GM12878 (cell line): ENCODE data around the gene TFCP2. TPM values are rescaled to one million over a fixed set of nuclear protein-coding genes. Genes with fewer than 3 reads are reported as not detected.

ENCODE experiments used
- CREB1 ChIP-seq: IDR thresholded peaks from 2 replicates; pipeline ENCODE4 v1.6.1; 2012; ENCODE audit warnings: low read depth, mild to moderate bottlenecking, inconsistent platforms
- EP300 ChIP-seq, 2 experiments: fragments of 150-350 bp in 1 of 2; IDR thresholded peaks; 2 replicates each; pipeline ENCODE4 v1.6.1; 2011 to 2012; ENCODE audit warnings: low read depth in 2 of 2, low read length in 2 of 2, borderline replicate concordance in 1 of 2, improper control_type of control experiment in 1 of 2, inconsistent platforms in 1 of 2; ENCODE audit not compliant: control insufficient read depth in 1 of 2
- KDM1A ChIP-seq: fragments of 200-600 bp; sonication (generic); IDR thresholded peaks from 2 replicates; pipeline ENCODE4 v1.6.1; 2016; ENCODE audit warnings: borderline replicate concordance
- NBN ChIP-seq: fragments of 450-650 bp; IDR thresholded peaks from 2 replicates; pipeline ENCODE4 v1.6.1; 2016
- NR2C2 ChIP-seq: IDR thresholded peaks from 2 replicates; pipeline ENCODE4 v1.6.1; 2011; ENCODE audit warnings: borderline replicate concordance, low read depth; ENCODE audit not compliant: control insufficient read depth, insufficient read length
- NR2F1 ChIP-seq: fragments of 450-650 bp; conservative IDR thresholded peaks from 2 replicates; pipeline ENCODE4 v1.6.1; 2017; ENCODE audit warnings: mild to moderate bottlenecking
- RCOR1 ChIP-seq: conservative IDR thresholded peaks from 2 replicates; pipeline ENCODE4 v1.6.1; 2012; ENCODE audit warnings: low read depth, low read length, improper control_type of control experiment
- SIN3A ChIP-seq: IDR thresholded peaks from 2 replicates; pipeline ENCODE4 v1.6.1; 2012; ENCODE audit warnings: low read depth, low read length, improper control_type of control experiment
- SIX5 ChIP-seq: IDR thresholded peaks from 2 replicates; pipeline ENCODE4 v1.6.1; 2011; ENCODE audit warnings: mild to moderate bottlenecking, low read depth, low read length, moderate library complexity; ENCODE audit not compliant: severe bottlenecking
- SUZ12 ChIP-seq: fragments of 200-600 bp; sonication (generic); IDR thresholded peaks from one replicate; pipeline ENCODE4 v1.6.1; 2018; ENCODE audit warnings: antibody characterized with exemption, mild to moderate bottlenecking; ENCODE audit not compliant: unreplicated experiment
- TCF7 ChIP-seq: IDR thresholded peaks from 2 replicates; pipeline ENCODE4 v1.6.1; 2014; ENCODE audit warnings: antibody characterized with exemption, borderline replicate concordance
- YY1 ChIP-seq: IDR thresholded peaks from 2 replicates; pipeline ENCODE4 v1.6.1; 2011; ENCODE audit warnings: low read depth, mild to moderate bottlenecking, low read length
- ZNF622 ChIP-seq: fragments of 450-650 bp; IDR thresholded peaks from 2 replicates; pipeline ENCODE4 v1.6.1; 2017; ENCODE audit warnings: mild to moderate bottlenecking, inconsistent platforms
- polyA plus RNA-seq, 11 experiments: library from polyadenylated mRNA; depleted of rRNA in 4 of 11; unstranded in 6 of 11; stranded (reverse) in 5 of 11; fragments of >200 nt; fragmentation: Nextera tagmentation in 4 of 11; fragmentation: Illumina TruSeq in 1 of 11; extraction: Ambion mirVana in 4 of 11; extraction: Trizol in 1 of 11; gene quantifications; 1 replicate in 1 of 11; 2 replicates in 10 of 11; pipeline versions ENCODE4 v1.2.1 to v1.2.3, GENCODE V29; 2011 to 2016; ENCODE audit warnings: inconsistent platforms in 2 of 11, missing spikeins in 2 of 11, low read depth in 1 of 11
- total RNA-seq, 4 experiments: library from RNA; depleted of rRNA in 3 of 4; stranded (reverse); fragments of >200 nt in 3 of 4; fragmentation: Illumina TruSeq in 1 of 4; extraction: Trizol in 1 of 4; gene quantifications; 2 replicates each; pipeline versions ENCODE4 v1.2.1 to v1.2.3, GENCODE V29; 2013 to 2021
- TF ChIP-seq, protein P1 (sequence below): fragments of 450-650 bp; formaldehyde crosslinking; IDR thresholded peaks from 2 replicates; pipeline ENCODE4 v1.4.0; 2020; ENCODE audit warnings: mild to moderate bottlenecking, moderate library complexity
- TF ChIP-seq, protein P2 (sequence below): fragments of 450-650 bp; IDR thresholded peaks from 2 replicates; pipeline ENCODE4 v1.6.1; 2014; ENCODE audit warnings: mild to moderate bottlenecking
- TF ChIP-seq, protein P3 (sequence below): fragments of 450-650 bp; IDR thresholded peaks from 2 replicates; pipeline ENCODE4 v1.6.1; 2016; ENCODE audit warnings: mild to moderate bottlenecking
- TF ChIP-seq, protein P4 (sequence below): IDR thresholded peaks from 2 replicates; pipeline ENCODE4 v1.6.1; 2012; ENCODE audit warnings: low read depth, low read length, improper control_type of control experiment
- TF ChIP-seq, protein P5 (sequence below): IDR thresholded peaks from 2 replicates; pipeline ENCODE4 v1.6.1; 2012; ENCODE audit warnings: low read length, inconsistent platforms
- TF ChIP-seq, protein P6 (sequence below): fragments of 450-650 bp; IDR thresholded peaks from 2 replicates; pipeline ENCODE4 v1.6.1; 2017; ENCODE audit warnings: low read depth, mild to moderate bottlenecking, moderate library complexity

Gene TFCP2
- total and polyA plus RNA-seq, 10 of the 15 experiments (the other 5 are each of a cell fraction or from before 2014, with no cell fraction given), result 5.8 to 29.7 (median 14.2) TPM

DNA sequence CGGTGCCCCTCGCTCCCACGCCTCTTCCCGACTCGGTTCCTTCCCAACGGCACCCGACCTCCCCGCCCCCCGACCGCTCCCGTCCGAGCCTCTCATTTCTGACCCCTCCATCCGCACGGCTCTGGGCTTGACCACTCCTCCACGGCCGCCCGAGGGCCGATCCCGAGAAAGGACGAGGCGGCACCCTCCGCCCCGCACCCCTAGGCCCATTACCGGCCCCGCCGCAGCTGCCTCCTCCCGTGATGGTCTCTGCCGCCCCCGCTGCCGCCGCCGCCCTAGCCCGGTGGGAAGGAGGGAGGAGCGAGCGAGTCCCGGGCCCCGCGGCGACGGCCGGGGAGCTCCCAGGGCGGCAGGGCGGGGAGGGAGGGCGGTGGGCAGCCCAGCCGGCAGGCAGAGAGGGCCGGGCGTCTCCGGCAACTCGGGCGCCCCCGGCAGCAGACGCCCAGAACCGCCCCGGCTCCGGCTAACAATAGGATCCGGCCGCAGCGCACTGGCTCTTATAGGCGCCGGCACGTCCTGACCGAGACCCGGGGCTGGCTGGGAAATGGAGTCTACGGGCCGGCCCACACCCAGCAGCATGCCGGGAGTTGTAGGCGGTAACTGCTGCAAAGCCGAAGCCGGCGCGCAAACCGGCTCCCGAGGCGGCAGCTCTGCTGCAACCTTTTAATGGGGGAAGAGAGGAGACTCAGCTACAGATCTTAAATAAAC lies 89.7 kb downstream of the TFCP2 start, which contains the start of gene CSRNP2 (continued):
- TF ChIP-seq SUZ12, result no peak
- TF ChIP-seq ZNF622, result no peak
- no peak for TF ChIP-seq TCF7
- TF ChIP-seq, protein P1, sequence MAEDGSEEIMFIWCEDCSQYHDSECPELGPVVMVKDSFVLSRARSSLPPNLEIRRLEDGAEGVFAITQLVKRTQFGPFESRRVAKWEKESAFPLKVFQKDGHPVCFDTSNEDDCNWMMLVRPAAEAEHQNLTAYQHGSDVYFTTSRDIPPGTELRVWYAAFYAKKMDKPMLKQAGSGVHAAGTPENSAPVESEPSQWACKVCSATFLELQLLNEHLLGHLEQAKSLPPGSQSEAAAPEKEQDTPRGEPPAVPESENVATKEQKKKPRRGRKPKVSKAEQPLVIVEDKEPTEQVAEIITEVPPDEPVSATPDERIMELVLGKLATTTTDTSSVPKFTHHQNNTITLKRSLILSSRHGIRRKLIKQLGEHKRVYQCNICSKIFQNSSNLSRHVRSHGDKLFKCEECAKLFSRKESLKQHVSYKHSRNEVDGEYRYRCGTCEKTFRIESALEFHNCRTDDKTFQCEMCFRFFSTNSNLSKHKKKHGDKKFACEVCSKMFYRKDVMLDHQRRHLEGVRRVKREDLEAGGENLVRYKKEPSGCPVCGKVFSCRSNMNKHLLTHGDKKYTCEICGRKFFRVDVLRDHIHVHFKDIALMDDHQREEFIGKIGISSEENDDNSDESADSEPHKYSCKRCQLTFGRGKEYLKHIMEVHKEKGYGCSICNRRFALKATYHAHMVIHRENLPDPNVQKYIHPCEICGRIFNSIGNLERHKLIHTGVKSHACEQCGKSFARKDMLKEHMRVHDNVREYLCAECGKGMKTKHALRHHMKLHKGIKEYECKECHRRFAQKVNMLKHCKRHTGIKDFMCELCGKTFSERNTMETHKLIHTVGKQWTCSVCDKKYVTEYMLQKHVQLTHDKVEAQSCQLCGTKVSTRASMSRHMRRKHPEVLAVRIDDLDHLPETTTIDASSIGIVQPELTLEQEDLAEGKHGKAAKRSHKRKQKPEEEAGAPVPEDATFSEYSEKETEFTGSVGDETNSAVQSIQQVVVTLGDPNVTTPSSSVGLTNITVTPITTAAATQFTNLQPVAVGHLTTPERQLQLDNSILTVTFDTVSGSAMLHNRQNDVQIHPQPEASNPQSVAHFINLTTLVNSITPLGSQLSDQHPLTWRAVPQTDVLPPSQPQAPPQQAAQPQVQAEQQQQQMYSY (CRISPR knock-in tag), result no peak
- TF ChIP-seq KDM1A, result no peak
- TF ChIP-seq, protein P2, sequence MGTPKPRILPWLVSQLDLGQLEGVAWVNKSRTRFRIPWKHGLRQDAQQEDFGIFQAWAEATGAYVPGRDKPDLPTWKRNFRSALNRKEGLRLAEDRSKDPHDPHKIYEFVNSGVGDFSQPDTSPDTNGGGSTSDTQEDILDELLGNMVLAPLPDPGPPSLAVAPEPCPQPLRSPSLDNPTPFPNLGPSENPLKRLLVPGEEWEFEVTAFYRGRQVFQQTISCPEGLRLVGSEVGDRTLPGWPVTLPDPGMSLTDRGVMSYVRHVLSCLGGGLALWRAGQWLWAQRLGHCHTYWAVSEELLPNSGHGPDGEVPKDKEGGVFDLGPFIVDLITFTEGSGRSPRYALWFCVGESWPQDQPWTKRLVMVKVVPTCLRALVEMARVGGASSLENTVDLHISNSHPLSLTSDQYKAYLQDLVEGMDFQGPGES, result no peak
- TF ChIP-seq, protein P3, sequence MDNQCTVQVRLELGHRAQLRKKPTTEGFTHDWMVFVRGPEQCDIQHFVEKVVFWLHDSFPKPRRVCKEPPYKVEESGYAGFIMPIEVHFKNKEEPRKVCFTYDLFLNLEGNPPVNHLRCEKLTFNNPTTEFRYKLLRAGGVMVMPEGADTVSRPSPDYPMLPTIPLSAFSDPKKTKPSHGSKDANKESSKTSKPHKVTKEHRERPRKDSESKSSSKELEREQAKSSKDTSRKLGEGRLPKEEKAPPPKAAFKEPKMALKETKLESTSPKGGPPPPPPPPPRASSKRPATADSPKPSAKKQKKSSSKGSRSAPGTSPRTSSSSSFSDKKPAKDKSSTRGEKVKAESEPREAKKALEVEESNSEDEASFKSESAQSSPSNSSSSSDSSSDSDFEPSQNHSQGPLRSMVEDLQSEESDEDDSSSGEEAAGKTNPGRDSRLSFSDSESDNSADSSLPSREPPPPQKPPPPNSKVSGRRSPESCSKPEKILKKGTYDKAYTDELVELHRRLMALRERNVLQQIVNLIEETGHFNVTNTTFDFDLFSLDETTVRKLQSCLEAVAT, result no peak
- no peak for TF ChIP-seq NR2C2
- TF ChIP-seq SIX5, result peak; percentile 93
- TF ChIP-seq, protein P4, sequence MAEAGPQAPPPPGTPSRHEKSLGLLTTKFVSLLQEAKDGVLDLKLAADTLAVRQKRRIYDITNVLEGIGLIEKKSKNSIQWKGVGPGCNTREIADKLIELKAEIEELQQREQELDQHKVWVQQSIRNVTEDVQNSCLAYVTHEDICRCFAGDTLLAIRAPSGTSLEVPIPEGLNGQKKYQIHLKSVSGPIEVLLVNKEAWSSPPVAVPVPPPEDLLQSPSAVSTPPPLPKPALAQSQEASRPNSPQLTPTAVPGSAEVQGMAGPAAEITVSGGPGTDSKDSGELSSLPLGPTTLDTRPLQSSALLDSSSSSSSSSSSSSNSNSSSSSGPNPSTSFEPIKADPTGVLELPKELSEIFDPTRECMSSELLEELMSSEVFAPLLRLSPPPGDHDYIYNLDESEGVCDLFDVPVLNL, result peak; percentile 60; the same call in 1 of the 2 replicates
- no peak for TF ChIP-seq SIN3A
- TF ChIP-seq, protein P5, sequence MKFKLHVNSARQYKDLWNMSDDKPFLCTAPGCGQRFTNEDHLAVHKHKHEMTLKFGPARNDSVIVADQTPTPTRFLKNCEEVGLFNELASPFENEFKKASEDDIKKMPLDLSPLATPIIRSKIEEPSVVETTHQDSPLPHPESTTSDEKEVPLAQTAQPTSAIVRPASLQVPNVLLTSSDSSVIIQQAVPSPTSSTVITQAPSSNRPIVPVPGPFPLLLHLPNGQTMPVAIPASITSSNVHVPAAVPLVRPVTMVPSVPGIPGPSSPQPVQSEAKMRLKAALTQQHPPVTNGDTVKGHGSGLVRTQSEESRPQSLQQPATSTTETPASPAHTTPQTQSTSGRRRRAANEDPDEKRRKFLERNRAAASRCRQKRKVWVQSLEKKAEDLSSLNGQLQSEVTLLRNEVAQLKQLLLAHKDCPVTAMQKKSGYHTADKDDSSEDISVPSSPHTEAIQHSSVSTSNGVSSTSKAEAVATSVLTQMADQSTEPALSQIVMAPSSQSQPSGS, result no peak
- peak; percentile 82 for TF ChIP-seq CREB1
- TF ChIP-seq, protein P6, sequence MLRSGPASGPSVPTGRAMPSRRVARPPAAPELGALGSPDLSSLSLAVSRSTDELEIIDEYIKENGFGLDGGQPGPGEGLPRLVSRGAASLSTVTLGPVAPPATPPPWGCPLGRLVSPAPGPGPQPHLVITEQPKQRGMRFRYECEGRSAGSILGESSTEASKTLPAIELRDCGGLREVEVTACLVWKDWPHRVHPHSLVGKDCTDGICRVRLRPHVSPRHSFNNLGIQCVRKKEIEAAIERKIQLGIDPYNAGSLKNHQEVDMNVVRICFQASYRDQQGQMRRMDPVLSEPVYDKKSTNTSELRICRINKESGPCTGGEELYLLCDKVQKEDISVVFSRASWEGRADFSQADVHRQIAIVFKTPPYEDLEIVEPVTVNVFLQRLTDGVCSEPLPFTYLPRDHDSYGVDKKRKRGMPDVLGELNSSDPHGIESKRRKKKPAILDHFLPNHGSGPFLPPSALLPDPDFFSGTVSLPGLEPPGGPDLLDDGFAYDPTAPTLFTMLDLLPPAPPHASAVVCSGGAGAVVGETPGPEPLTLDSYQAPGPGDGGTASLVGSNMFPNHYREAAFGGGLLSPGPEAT, result no peak
- no peak for TF ChIP-seq EP300 (IDR thresholded peaks at IDR 0.05; ENCODE audit: borderline replicate concordance in 1 of 2, control insufficient read depth in 1 of 2, low read depth in 2 of 2, low read length in 2 of 2)
- peak; percentile 88 for TF ChIP-seq YY1
- TF ChIP-seq RCOR1, result no peak
- peak; percentile 64 for TF ChIP-seq NR2F1
- TF ChIP-seq NBN, result 0 out of 2 replicates have a peak, but pooled peaks have one; percentile 18
